ENCODE data around the gene CREB5.

CREB5 gene

DNA sequence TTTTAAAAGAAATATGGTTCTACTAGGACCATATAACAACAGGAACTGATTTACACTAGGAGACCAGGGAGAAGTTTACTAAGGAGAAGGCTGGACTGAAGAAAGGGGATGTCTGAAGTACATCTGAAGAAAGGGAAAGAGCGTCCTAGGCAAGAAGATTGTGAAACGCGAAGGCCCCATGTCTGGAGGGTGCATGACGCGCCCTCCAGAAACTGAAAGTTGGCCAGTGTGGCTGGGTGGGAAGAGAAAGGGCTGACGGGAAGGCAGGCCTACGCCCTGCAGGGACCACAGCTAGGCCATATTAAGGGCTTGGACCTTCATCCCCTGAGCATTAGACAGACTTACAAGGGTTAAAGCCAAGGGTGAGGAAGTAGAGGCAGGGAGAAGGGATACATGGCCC, 387.8 kb downstream of the CREB5 start:
- TF ChIP-seq ZNF565 (CRISPR knock-in tag; conservative IDR thresholded peaks at IDR 0.05; ENCODE audit: low read depth) (no peak), TCF4 (CRISPR knock-in tag; IDR thresholded peaks at IDR 0.05; ENCODE audit: borderline replicate concordance) (no peak)
- ATAC-seq = no peak

DNA sequence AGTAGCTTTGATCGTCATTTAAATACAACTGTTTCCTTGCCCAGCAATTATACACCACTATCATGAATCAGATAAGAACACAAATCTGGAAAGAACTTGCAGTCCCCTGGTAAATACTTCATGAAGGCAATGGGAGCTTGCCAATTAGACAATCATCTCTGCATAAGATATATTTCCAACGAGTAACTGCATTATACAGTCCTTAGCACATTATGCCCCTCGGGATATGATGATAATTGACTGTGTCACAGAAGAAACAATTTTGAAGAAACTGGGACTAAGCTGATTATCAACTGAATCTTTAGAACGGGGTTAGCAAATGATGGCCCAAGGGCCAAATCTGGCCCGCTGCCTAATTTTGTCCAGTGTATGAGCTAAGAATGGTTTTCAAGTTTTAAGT, 390.1 kb downstream of the CREB5 start:
- TF ChIP-seq, protein P1, sequence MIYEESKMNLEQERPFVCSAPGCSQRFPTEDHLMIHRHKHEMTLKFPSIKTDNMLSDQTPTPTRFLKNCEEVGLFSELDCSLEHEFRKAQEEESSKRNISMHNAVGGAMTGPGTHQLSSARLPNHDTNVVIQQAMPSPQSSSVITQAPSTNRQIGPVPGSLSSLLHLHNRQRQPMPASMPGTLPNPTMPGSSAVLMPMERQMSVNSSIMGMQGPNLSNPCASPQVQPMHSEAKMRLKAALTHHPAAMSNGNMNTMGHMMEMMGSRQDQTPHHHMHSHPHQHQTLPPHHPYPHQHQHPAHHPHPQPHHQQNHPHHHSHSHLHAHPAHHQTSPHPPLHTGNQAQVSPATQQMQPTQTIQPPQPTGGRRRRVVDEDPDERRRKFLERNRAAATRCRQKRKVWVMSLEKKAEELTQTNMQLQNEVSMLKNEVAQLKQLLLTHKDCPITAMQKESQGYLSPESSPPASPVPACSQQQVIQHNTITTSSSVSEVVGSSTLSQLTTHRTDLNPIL (CRISPR knock-in tag; IDR thresholded peaks at IDR 0.05; ENCODE audit: low read depth) = 0 out of 2 replicates have a peak, but pooled peaks have one; percentile 25
- TF ChIP-seq ZFP3 (CRISPR knock-in tag; IDR thresholded peaks at IDR 0.05) (peak; percentile 63; the same call in 1 of the 2 replicates), CSDC2 (CRISPR knock-in tag; IDR thresholded peaks at IDR 0.05) (no peak), PPARA (CRISPR knock-in tag; IDR thresholded peaks at IDR 0.05; ENCODE audit: borderline replicate concordance) (no peak), ZNF565 (CRISPR knock-in tag; conservative IDR thresholded peaks at IDR 0.05; ENCODE audit: low read depth) (no peak), ZC3H10 (CRISPR knock-in tag; IDR thresholded peaks at IDR 0.05) (no peak), BACH2 (CRISPR knock-in tag; IDR thresholded peaks at IDR 0.05; ENCODE audit: borderline replicate concordance) (peak; percentile 35; the same call in 1 of the 2 replicates), ISL1 (CRISPR knock-in tag; IDR thresholded peaks at IDR 0.05) (peak; percentile 87), TSHZ2 (CRISPR knock-in tag; IDR thresholded peaks at IDR 0.05) (peak; percentile 92), SNAI2 (CRISPR knock-in tag; IDR thresholded peaks at IDR 0.05) (no peak), TOX (CRISPR knock-in tag; IDR thresholded peaks at IDR 0.05; ENCODE audit: borderline replicate concordance) (no peak), ARNTL (CRISPR knock-in tag; IDR thresholded peaks at IDR 0.05; ENCODE audit: borderline replicate concordance, low read depth) (no peak), ZFP30 (CRISPR knock-in tag; IDR thresholded peaks at IDR 0.05) (no peak), ESRRG (CRISPR knock-in tag; IDR thresholded peaks at IDR 0.05) (no peak), RARB (CRISPR knock-in tag; IDR thresholded peaks at IDR 0.05) (no peak), ZNF8 (CRISPR knock-in tag; IDR thresholded peaks at IDR 0.05) (no peak; the same call in 1 of the 2 replicates), TCF4 (CRISPR knock-in tag; IDR thresholded peaks at IDR 0.05; ENCODE audit: borderline replicate concordance) (peak; percentile 80), GLIS3 (CRISPR knock-in tag; IDR thresholded peaks at IDR 0.05) (0 out of 2 replicates have a peak, but pooled peaks have one; percentile 68), OSR1 (CRISPR knock-in tag; IDR thresholded peaks at IDR 0.05) (no peak), ZNF70 (CRISPR knock-in tag; IDR thresholded peaks at IDR 0.05) (peak; percentile 11; the same call in 1 of the 2 replicates)
- TF ChIP-seq, protein P2, sequence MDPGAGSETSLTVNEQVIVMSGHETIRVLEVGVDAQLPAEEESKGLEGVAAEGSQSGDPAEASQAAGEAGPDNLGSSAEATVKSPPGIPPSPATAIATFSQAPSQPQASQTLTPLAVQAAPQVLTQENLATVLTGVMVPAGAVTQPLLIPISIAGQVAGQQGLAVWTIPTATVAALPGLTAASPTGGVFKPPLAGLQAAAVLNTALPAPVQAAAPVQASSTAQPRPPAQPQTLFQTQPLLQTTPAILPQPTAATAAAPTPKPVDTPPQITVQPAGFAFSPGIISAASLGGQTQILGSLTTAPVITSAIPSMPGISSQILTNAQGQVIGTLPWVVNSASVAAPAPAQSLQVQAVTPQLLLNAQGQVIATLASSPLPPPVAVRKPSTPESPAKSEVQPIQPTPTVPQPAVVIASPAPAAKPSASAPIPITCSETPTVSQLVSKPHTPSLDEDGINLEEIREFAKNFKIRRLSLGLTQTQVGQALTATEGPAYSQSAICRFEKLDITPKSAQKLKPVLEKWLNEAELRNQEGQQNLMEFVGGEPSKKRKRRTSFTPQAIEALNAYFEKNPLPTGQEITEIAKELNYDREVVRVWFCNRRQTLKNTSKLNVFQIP (CRISPR knock-in tag; IDR thresholded peaks at IDR 0.05; ENCODE audit: borderline replicate concordance, low read depth) = no peak
- TF ChIP-seq, protein P3, sequence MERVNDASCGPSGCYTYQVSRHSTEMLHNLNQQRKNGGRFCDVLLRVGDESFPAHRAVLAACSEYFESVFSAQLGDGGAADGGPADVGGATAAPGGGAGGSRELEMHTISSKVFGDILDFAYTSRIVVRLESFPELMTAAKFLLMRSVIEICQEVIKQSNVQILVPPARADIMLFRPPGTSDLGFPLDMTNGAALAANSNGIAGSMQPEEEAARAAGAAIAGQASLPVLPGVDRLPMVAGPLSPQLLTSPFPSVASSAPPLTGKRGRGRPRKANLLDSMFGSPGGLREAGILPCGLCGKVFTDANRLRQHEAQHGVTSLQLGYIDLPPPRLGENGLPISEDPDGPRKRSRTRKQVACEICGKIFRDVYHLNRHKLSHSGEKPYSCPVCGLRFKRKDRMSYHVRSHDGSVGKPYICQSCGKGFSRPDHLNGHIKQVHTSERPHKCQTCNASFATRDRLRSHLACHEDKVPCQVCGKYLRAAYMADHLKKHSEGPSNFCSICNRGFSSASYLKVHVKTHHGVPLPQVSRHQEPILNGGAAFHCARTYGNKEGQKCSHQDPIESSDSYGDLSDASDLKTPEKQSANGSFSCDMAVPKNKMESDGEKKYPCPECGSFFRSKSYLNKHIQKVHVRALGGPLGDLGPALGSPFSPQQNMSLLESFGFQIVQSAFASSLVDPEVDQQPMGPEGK (CRISPR knock-in tag; IDR thresholded peaks at IDR 0.05; ENCODE audit: borderline replicate concordance) = no peak
- TF ChIP-seq, protein P4, sequence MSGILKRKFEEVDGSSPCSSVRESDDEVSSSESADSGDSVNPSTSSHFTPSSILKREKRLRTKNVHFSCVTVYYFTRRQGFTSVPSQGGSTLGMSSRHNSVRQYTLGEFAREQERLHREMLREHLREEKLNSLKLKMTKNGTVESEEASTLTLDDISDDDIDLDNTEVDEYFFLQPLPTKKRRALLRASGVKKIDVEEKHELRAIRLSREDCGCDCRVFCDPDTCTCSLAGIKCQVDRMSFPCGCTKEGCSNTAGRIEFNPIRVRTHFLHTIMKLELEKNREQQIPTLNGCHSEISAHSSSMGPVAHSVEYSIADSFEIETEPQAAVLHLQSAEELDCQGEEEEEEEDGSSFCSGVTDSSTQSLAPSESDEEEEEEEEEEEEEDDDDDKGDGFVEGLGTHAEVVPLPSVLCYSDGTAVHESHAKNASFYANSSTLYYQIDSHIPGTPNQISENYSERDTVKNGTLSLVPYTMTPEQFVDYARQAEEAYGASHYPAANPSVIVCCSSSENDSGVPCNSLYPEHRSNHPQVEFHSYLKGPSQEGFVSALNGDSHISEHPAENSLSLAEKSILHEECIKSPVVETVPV (CRISPR knock-in tag; IDR thresholded peaks at IDR 0.05) = 0 out of 2 replicates have a peak, but pooled peaks have one; percentile 70
- peak; percentile 59 for ATAC-seq

All from SK-N-SH treated with all-trans-retinoic acid at 6 μM for 48 hours (cell line).